ENCODE results near the gene C22orf15. TPM values are rescaled to one million over a fixed set of nuclear protein-coding genes. Genes with fewer than 3 reads are reported as not detected.

C22orf15 gene
- polyA plus RNA-seq, 1 experiment: 4.0 TPM

DNA sequence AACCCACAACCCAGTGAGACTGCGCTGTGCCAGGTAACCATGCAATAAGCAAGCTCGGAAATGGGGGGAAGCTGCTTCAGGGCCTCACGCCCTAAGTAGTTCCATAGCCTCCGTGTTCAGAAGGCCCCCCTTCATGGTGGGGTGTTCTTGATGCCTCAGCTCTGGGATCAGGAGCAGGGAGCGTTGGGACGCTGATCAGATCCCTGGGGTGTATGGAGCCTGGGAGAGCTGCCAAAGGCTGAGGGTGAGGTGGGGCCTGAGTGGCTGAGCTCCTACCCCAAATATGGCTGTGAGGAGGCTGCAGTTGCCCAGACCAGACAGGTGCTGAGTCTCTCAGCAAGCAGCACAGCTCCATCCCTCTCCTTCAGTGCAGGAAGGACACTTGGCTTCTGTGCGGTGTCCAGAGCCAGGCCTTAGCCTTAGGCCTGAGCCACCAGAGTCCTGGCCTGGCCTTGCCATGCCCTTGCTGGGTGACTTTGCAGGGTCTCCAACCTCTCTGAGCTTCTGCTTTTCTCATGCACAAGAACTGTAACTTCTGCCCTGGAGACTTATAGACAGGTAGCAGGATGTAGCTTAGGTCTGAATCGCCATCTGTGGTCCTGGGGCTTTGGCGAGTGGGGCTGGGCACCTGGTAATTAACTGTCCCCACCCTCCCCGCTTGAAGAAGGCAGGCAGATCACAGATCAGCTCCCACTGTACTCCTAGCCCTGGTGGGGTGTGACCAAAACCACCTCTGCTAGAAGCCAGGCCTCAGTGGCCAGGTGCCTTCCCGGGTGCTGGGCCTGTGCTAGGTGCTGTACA is 15.2 kb downstream of the C22orf15 start:
- ChIA-PET CTCF (interaction anchor here (0.6 to 1.4 kb wide), 6 partner anchors 8 to 73 kb away, joined by 3 to 11 read pairs (median 4); partner anchors contain the start of gene SMARCB1), POLR2A (interaction anchor here (0.6 kb wide), 1 partner anchor 52 kb away, joined by 3 read pairs; no protein-coding TSS in a partner anchor)
- no peak for DNase-seq (ENCODE audit: low read depth)
- peaks cover 1% of the 10 kb centered on the region; the same call in 1 of the 2 replicates for H3K36me3 ChIP-seq (ENCODE audit: control insufficient read depth, insufficient read depth, low read length)
- no peaks in the 10 kb centered on the region for H3K27me3 ChIP-seq (ENCODE audit: control insufficient read depth, insufficient read depth, low read length)
- H3K4me3 ChIP-seq (ENCODE audit: low read depth, low read length): no peak overlapping the region
- TF ChIP-seq, protein P1, sequence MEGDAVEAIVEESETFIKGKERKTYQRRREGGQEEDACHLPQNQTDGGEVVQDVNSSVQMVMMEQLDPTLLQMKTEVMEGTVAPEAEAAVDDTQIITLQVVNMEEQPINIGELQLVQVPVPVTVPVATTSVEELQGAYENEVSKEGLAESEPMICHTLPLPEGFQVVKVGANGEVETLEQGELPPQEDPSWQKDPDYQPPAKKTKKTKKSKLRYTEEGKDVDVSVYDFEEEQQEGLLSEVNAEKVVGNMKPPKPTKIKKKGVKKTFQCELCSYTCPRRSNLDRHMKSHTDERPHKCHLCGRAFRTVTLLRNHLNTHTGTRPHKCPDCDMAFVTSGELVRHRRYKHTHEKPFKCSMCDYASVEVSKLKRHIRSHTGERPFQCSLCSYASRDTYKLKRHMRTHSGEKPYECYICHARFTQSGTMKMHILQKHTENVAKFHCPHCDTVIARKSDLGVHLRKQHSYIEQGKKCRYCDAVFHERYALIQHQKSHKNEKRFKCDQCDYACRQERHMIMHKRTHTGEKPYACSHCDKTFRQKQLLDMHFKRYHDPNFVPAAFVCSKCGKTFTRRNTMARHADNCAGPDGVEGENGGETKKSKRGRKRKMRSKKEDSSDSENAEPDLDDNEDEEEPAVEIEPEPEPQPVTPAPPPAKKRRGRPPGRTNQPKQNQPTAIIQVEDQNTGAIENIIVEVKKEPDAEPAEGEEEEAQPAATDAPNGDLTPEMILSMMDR (IDR thresholded peaks at IDR 0.05; ENCODE audit: insufficient read depth, low read depth, low read length): no peak

DNA sequence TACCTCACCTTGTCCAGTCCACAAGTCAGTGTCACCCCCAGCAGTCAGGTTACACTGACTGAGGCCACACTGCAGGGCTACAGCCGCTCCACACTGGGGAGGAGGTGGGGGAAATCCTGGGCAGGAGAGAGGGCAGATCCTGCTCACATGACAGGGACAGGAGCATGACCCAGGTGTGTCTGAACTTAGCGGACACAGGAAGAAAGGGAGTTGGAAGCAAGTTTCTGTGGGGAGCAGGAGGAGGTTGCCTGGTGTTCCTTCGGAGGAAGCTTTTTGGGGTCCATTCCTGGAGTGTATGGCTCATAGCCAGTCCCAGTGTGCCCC is 15.7 kb downstream of the C22orf15 start:
- no peak for DNase-seq (ENCODE audit: low read depth)
- ChIA-PET POLR2A (no interaction called here), CTCF (interaction anchor here (0.6 to 1.4 kb wide), 3 partner anchors 58 to 73 kb away, joined by 3 to 11 read pairs (median 3); no protein-coding TSS in a partner anchor)
- H3K36me3 ChIP-seq (ENCODE audit: control insufficient read depth, insufficient read depth, low read length): peaks cover 1% of the 10 kb centered on the region; the same call in 1 of the 2 replicates
- no peaks in the 10 kb centered on the region for H3K27me3 ChIP-seq (ENCODE audit: control insufficient read depth, insufficient read depth, low read length)
- TF ChIP-seq, protein P1 (IDR thresholded peaks at IDR 0.05; ENCODE audit: insufficient read depth, low read depth, low read length): no peak
- no peak overlapping the region for H3K4me3 ChIP-seq (ENCODE audit: low read depth, low read length)

DNA sequence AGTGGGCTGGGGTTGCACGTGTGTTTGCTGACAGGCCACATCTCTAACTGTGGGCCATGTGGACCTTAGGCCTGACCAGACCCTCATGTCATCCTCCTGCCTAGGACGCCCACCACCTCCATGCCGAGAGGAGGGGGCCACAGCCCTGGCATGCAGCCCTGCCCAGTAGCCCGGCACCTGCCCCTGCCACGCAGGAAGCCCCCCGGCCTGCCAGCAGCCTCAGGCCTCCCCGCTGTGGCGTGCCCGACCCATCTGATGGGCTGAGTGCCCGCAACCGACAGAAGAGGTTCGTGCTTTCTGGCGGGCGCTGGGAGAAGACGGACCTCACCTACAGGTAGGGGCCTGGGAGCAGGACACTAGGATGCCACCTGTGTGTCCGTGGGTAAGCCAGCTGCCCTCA is 16.3 kb downstream of the C22orf15 start:
- TF ChIP-seq, protein P1 (IDR thresholded peaks at IDR 0.05; ENCODE audit: insufficient read depth, low read depth, low read length): no peak
- Histone ChIP-seq H3K36me3 (ENCODE audit: control insufficient read depth, insufficient read depth, low read length) (peaks cover 1% of the 10 kb centered on the region; the same call in 1 of the 2 replicates), H3K27me3 (ENCODE audit: control insufficient read depth, insufficient read depth, low read length) (no peaks in the 10 kb centered on the region), H3K4me3 (ENCODE audit: low read depth, low read length) (no peak overlapping the region)
- ChIA-PET POLR2A (no interaction called here), CTCF (no interaction called here)
- no peak for DNase-seq (ENCODE audit: low read depth)

DNA sequence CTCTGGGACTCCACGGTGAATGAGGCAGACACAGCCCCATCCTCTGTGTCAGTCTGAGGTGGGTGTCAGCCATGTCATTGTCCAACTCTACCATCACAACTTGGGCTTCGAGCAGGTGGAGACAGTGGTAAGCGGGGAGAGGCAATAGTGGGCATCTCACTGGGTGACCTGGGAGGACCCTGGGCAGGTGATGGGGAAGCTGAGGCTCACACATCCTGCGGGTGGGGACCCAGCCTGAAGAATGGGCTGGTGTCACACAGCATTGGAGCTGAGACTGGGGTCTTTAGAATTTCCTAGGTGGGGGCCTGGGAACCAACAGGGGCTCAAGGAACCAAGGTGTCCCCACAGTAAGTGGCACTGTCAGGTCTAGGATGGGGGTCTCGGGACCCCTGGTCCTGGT is 16.9 kb downstream of the C22orf15 start:
- DNase-seq (ENCODE audit: low read depth): no peak
- POLR2A ChIA-PET: no interaction called here

DNA sequence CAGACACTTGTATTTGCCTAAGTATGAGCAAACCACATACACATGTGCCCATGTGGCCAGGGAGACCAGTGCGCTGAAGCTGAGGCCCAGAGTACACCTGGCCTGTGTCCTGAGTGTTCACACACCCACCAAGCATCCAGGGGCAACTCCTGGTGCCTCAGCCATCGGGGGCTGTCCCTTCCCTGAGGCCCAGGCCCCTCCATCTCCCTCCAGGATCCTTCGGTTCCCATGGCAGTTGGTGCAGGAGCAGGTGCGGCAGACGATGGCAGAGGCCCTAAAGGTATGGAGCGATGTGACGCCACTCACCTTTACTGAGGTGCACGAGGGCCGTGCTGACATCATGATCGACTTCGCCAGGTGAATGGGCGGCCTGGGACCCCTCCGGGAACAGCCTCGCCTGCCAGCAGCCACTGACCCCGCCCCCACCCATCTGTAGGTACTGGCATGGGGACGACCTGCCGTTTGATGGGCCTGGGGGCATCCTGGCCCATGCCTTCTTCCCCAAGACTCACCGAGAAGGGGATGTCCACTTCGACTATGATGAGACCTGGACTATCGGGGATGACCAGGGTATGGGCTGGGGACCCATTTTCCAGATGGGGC is 17.5 kb downstream of the C22orf15 start:
- H3K4me3 ChIP-seq (ENCODE audit: low read depth, low read length): no peak overlapping the region
- H3K27me3 ChIP-seq (ENCODE audit: control insufficient read depth, insufficient read depth, low read length): no peaks in the 10 kb centered on the region
- CTCF ChIA-PET: no interaction called here
- peaks cover 3% of the 10 kb centered on the region; the same call in 1 of the 2 replicates for H3K36me3 ChIP-seq (ENCODE audit: control insufficient read depth, insufficient read depth, low read length)
- DNase-seq (ENCODE audit: low read depth): no peak
- POLR2A ChIA-PET: no interaction called here
- TF ChIP-seq, protein P1 (IDR thresholded peaks at IDR 0.05; ENCODE audit: insufficient read depth, low read depth, low read length): no peak

More for the DNA sequence above, 16.9 kb downstream of the C22orf15 start:
- CTCF ChIA-PET: no interaction called here
- no peak overlapping the region for H3K4me3 ChIP-seq (ENCODE audit: low read depth, low read length)
- H3K27me3 ChIP-seq (ENCODE audit: control insufficient read depth, insufficient read depth, low read length): no peaks in the 10 kb centered on the region
- TF ChIP-seq, protein P1 (IDR thresholded peaks at IDR 0.05; ENCODE audit: insufficient read depth, low read depth, low read length): no peak
- H3K36me3 ChIP-seq (ENCODE audit: control insufficient read depth, insufficient read depth, low read length): peaks cover 3% of the 10 kb centered on the region; the same call in 1 of the 2 replicates

All from BJ (cell line).